ENCODE data around the gene PALLD. TPM values are rescaled to one million over a fixed set of nuclear protein-coding genes. Genes with fewer than 3 reads are reported as not detected.

PALLD gene
- total RNA-seq, 1 experiment from 2014 or later, result 26.7 TPM

- peak overlapping the region; percentile 62 for H3K9ac ChIP-seq (ENCODE audit: low read length)
- BruUV-seq (replicated peaks), result no TSS peak
- no peaks in the 10 kb centered on the region for H3K79me2 ChIP-seq (ENCODE audit: low read length)
- ChIA-PET POLR2A (ENCODE audit: unreplicated experiment) (no interaction called here), CTCF (interaction anchor here (0.6 kb wide), 1 partner anchor 75 kb away, joined by 5 read pairs; no protein-coding TSS in a partner anchor)
- no peak overlapping the region for H2AFZ ChIP-seq (ENCODE audit: low read length)
- H3K27me3 ChIP-seq (ENCODE audit: low read length), result no peaks in the 10 kb centered on the region
- H3K27ac ChIP-seq (ENCODE audit: low read length), result peak overlapping the region; percentile 84
- peak; percentile 92 for ATAC-seq
- no peaks in the 10 kb centered on the region for H4K20me1 ChIP-seq (ENCODE audit: low read length)
- peak overlapping the region; percentile 52 for H3K4me2 ChIP-seq (ENCODE audit: low read length)
- H3K4me1 ChIP-seq (ENCODE audit: insufficient read depth, low read length), result peaks cover 48% of the 10 kb centered on the region
- TF ChIP-seq EZH2 (IDR thresholded peaks at IDR 0.05; ENCODE audit: low read length, unreplicated experiment) (no peak), CTCF (conservative IDR thresholded peaks at IDR 0.05; ENCODE audit: low read depth, low read length) (no peak), EZH2phosphoT487 (IDR thresholded peaks at IDR 0.05; ENCODE audit: borderline replicate concordance, low read length) (no peak)
- intact Hi-C loops (cut with micrococcal nuclease), result loop anchor here (2.0 kb wide), 2 partner anchors 16 to 26 kb away; no protein-coding TSS in a partner anchor
- peak; percentile 87 for DNase-seq
- no peaks in the 10 kb centered on the region for H3K9me3 ChIP-seq (ENCODE audit: low read length)
- H3K9me2 ChIP-seq (replicated peaks; ENCODE audit: low read length), result no peaks in the 10 kb centered on the region
- H3K4me3 ChIP-seq (ENCODE audit: low read length), result no peak overlapping the region
- no peaks in the 10 kb centered on the region for H3K36me3 ChIP-seq (ENCODE audit: low read depth, low read length)
- H3F3A ChIP-seq (ENCODE audit: low read length, unreplicated experiment), result no peaks in the 10 kb centered on the region
These were observed 107.9 kb downstream of the PALLD start for GRCh38 chr4:168604496-168605373.

- H3F3A ChIP-seq (ENCODE audit: low read length, unreplicated experiment), result no peaks in the 10 kb centered on the region
- H3K4me3 ChIP-seq (ENCODE audit: low read length), result no peak overlapping the region
- ATAC-seq (peak; percentile 82), DNase-seq (peak; percentile 59)
- ChIA-PET CTCF (no interaction called here), POLR2A (ENCODE audit: unreplicated experiment) (no interaction called here)
- H4K20me1 ChIP-seq (ENCODE audit: low read length), result no peaks in the 10 kb centered on the region
- H3K9me3 ChIP-seq (ENCODE audit: low read length), result no peaks in the 10 kb centered on the region
- intact Hi-C loops (cut with micrococcal nuclease), result loop anchor here (2.0 kb wide), 2 partner anchors 17 to 25 kb away; no protein-coding TSS in a partner anchor
- no peak for TF ChIP-seq CTCF (conservative IDR thresholded peaks at IDR 0.05; ENCODE audit: low read depth, low read length)
- TF ChIP-seq EZH2 (IDR thresholded peaks at IDR 0.05; ENCODE audit: low read length, unreplicated experiment), result no peak
- no peak for TF ChIP-seq EZH2phosphoT487 (IDR thresholded peaks at IDR 0.05; ENCODE audit: borderline replicate concordance, low read length)
- H3K27ac ChIP-seq (ENCODE audit: low read length), result peak overlapping the region; percentile 84
- no peaks in the 10 kb centered on the region for H3K9me2 ChIP-seq (replicated peaks; ENCODE audit: low read length)
- H3K4me2 ChIP-seq (ENCODE audit: low read length), result peak overlapping the region; percentile 52
- H3K4me1 ChIP-seq (ENCODE audit: insufficient read depth, low read length), result peaks cover 45% of the 10 kb centered on the region
- H3K79me2 ChIP-seq (ENCODE audit: low read length), result no peaks in the 10 kb centered on the region
- BruUV-seq (replicated peaks), result no TSS peak
- peak overlapping the region; percentile 62 for H3K9ac ChIP-seq (ENCODE audit: low read length)
- no peaks in the 10 kb centered on the region for H3K36me3 ChIP-seq (ENCODE audit: low read depth, low read length)
- H2AFZ ChIP-seq (ENCODE audit: low read length), result no peak overlapping the region
- H3K27me3 ChIP-seq (ENCODE audit: low read length), result no peaks in the 10 kb centered on the region
These were observed 108.6 kb downstream of the PALLD start for GRCh38 chr4:168605411-168605810.

GRCh38 chr4:168607215-168607614 lies 110.4 kb downstream of the PALLD start:
- H3K4me2 ChIP-seq (ENCODE audit: low read length), result no peak overlapping the region
- BruUV-seq (replicated peaks), result no TSS peak
- POLR2A ChIA-PET (ENCODE audit: unreplicated experiment), result no interaction called here

More at GRCh38 chr4:168607215-168607614, 110.4 kb downstream of the PALLD start:
- intact Hi-C loops (cut with micrococcal nuclease), result no loop called here
- ATAC-seq (no peak), DNase-seq (no peak)
- Histone ChIP-seq H3K4me1 (ENCODE audit: insufficient read depth, low read length) (peaks cover 44% of the 10 kb centered on the region), H3K36me3 (ENCODE audit: low read depth, low read length) (no peaks in the 10 kb centered on the region), H3F3A (ENCODE audit: low read length, unreplicated experiment) (no peaks in the 10 kb centered on the region), H4K20me1 (ENCODE audit: low read length) (no peaks in the 10 kb centered on the region), H2AFZ (ENCODE audit: low read length) (no peak overlapping the region), H3K27me3 (ENCODE audit: low read length) (no peaks in the 10 kb centered on the region), H3K4me3 (ENCODE audit: low read length) (no peak overlapping the region), H3K9me2 (replicated peaks; ENCODE audit: low read length) (no peaks in the 10 kb centered on the region), H3K9me3 (ENCODE audit: low read length) (no peaks in the 10 kb centered on the region), H3K79me2 (ENCODE audit: low read length) (no peaks in the 10 kb centered on the region), H3K9ac (ENCODE audit: low read length) (no peak overlapping the region), H3K27ac (ENCODE audit: low read length) (no peak overlapping the region)
- TF ChIP-seq EZH2phosphoT487 (IDR thresholded peaks at IDR 0.05; ENCODE audit: borderline replicate concordance, low read length) (no peak), EZH2 (IDR thresholded peaks at IDR 0.05; ENCODE audit: low read length, unreplicated experiment) (no peak), CTCF (conservative IDR thresholded peaks at IDR 0.05; ENCODE audit: low read depth, low read length) (no peak)
- CTCF ChIA-PET, result no interaction called here
